Measurements from ENCODE around the gene ABR.
"Not testable (repeated sequence)": the region's sequence is repeated elsewhere in the genome, so short reads cannot be mapped to it uniquely, and the experiment has no call there.

ABR gene

DNA sequence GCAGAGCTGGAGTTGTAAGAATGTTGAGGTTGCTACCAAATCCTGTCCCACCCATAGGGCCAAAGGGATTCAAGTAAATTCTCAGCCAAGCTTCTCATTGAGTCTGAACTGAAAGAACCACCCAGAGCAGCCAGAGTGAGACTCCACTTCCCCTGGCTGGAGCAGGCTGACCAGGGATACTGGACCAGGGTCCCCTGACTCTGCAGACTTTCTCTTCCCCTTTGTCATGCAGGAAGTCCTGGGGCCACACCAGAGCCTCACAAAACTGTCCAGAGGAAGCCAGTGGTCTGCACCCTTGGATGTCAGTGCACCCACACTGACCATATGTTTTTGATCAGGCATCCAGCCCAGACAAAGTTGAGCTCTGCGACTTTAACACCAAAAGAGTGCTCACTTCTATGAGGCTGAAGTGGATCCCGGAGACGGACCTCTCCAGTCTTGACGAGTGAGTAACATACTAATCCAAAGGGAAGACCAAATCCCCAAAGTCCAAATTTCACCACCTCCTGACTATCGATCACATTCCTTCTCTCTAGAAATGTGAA lies 204.3 kb downstream of the ABR start:
- peak; percentile 77 for DNase-seq

DNA sequence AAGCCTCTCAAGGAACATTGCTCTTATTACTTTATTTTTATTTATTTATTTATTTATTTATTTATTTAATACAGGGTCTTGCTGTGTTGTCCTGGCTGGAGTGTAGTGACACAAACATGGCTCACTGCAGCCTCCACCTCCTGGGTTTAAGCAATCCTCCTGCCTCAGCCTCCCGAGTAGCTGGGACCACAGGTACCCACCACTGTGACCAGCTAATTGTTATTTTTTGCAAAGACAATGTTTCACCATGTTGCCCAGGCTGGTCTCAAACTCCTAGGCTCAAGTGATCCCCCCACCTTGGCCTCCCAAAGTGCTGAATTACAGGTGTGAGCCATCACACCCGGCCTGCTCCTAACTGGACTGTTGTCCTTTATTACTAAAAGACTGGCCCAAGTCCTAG lies 205.0 kb downstream of the ABR start:
- not testable (repeated sequence) for DNase-seq

DNA sequence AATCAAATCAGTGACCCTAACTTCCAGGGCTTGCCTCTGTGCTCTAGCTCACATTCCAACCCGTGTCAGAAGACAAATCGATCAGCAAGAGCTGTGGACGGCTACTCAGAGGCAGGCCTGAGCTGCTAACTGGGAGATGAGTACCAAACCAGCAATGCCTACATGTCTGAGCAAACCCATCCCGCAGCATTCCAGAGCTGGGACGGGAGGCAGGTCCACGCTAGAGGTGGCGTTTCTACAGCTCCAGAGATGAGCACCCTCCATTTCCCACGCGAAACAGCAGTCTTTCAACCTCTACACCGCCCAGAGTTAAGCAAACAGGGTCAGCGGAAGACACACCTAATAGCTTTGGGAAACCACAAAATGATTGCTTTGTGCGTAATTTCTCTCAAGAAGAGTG lies 206.7 kb downstream of the ABR start:
- DNase-seq: no peak

DNA sequence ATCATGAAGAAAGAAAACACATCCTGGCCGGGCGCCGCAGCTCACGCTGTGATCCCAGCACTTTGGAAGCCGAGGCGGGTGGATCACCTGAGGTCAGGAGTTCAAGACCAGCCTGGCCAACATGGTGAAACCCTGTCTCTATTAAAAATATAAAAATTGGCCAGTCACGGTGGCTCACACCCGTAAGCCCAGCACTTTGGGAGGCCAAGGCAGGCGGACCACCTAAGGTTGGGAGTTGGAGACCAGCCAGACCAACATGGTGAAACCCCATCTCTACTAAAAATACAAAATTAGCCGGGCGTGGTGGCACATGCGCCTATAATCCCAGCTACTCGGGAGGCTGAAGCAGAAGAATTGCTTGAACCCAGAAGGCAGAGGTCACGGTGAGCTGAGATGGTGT lies 207.9 kb downstream of the ABR start:
- not testable (repeated sequence) for DNase-seq

DNA sequence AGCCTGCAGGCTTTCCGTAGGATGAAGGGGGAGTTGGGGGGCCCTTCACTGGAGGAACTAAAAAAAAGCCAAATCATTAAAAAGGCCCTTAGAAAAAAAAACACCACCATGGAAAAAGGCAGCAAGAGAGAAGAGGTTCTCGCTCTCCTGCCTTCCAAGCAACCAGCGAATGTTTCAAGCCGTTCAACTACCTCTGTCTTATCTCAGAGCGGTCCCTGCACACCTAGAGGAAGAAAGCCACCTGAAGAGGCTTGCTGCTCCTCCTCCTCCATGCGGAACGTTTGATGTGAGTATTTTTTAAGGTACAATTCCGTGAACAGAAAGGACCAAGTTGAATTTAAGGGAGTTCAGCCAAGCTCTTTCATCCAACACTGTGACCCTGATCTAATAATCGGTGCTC lies 209.4 kb downstream of the ABR start:
- DNase-seq: no peak

DNA sequence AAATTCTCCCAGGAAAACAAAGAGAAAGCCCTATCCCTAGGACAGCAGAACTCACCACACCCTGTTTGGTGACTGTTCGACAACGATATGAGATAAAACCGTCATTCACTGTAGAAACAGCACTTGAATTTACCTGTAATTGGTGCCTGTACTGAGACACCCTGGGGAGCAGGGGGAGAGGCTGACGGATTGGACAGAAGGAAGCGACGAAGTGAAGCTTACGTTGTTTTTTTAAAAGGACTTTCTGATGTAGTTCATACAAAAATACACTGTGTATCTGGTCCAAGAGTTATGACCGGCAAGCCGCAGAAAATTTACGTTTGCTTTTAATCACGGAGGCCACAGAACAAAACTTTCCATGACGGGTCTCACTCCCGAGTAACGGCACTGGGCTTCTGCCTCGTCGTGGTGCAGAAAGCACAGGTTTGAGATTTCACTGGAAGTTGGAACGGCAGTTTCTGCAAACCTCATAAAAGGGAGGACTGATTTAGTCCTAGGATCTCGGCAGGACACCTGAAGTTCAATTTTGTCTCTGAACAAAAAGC lies 209.9 kb downstream of the ABR start:
- DNase-seq: peak; percentile 41

DNA sequence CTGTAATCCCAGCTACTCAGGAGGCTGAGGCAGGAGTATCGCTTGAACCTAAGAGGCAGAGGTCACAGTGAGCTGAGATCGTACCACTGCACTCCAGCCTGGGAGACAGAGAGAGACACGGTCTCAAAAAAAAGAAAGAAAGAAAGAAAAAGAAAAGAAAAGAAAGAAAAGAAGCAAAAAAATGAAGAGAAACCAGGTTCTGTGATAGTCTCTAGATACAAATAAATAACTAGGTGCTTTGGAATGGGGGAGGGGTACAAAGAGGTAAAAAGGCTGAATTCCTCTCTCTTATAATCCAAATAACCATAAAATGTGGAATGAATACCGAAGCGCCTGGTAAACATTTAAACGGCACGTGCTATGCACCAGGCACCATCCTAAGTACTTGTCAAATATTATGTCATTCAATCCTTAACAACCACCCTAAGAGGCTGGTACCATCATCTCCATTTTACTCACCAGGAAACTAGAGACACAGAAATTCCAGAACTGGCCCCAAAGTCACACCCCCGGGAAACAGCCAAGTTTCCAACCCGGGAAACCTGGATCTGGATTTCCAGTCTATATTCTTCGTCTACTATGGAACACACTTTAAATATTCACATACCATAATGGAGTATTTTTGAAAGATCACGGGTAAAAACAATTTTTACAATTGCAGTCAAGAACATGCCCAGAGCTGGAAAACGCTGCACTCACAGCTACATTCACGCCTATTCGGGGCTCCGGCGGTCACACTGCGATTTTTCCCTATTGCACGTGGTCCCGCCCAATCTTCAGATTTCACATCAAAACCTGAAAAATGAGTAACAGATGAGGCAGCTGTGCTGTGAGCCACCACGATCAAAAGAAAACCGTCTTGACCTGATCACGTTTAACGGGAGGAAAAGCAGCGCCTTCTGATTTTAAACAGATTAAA lies 210.7 kb downstream of the ABR start:
- peak; percentile 71 for DNase-seq

DNA sequence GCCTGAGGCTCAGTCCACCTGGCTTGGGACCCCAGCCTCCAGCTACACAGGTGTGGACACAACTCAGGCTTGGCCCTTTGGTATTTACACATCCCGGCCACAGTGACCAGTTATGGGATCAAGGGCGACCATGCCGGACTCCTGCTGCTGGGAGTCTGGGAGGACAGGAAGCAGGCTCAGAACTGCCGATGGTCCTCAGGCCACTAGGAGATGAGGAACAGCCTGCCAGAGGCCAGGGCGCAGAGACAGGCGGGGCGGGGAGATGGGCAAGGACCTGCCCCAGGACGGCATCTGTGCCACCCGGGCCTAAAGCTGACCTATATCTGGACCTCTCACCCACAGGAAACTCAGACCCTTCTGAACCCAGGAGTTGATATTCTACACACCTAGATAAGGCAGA lies 212.7 kb downstream of the ABR start:
- DNase-seq: no peak

DNA sequence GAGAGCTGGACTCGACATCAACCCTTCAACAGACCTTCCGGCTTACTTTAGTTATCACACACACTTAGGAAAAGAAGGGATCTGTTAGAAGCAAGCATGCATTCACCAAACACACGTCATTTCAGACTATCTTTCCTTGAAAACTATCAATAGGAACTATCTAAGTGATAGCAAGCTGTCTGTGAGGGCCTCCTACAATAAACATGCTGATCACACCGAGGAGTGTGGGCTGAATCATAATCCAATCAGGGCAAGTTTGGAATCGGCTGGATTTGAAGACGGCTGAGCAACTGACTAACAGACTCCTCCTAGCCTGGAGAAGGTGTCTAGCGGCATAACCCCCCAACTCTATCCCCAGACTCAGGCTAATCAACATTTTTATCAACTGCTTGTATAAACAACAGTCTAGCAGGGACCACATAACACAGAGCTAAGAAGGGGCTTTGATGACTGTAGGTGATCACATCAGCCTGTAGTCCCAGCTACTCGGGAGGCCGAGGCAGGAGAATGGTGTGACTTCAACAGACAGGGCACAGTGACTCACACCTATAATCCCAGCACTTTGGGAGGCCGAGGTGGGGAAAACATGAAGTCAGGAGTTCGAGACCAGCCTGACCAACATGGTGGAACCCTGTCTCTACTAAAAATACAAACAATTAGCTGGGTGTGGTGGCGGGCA lies 214.3 kb downstream of the ABR start:
- DNase-seq: peak; percentile 36

DNA sequence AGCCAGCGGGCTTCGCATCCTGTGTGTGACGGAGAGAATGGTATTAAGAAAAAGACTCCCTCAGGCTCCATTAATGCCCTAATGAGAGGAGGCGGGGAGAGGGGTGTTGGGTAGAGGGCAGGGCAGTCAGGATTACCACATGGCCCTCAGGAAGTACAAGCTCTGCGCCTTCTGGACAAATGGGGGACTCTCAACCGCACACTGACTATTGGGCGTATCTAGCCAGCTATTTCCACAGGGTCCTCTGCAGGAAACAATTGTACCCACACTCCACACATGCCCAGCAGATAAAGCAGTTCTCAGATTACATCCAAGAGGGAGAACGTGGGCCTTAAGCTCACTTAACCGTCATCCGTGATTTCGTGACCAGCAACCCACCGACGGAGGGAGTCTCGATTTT lies 214.9 kb downstream of the ABR start:
- no peak for DNase-seq

DNA sequence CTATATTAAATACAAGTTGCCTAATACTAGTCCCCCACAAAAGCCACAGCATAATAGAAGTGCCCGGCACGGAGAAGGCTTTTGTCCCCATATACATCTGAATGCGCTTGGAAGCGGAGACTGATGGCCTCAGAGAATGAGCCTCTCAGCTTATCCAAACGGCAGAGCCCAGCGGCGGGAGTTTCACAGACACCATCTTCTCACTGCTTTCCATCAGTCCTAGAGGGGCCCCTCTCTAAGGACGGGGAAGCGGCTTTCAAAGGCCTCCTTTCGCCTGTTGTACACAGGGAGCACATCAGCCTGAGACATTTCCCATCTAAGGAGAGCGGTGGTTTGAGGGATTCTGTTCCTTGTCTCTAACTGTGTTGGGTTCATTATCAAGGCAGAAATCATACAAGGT lies 217.1 kb downstream of the ABR start:
- DNase-seq: no peak

DNA sequence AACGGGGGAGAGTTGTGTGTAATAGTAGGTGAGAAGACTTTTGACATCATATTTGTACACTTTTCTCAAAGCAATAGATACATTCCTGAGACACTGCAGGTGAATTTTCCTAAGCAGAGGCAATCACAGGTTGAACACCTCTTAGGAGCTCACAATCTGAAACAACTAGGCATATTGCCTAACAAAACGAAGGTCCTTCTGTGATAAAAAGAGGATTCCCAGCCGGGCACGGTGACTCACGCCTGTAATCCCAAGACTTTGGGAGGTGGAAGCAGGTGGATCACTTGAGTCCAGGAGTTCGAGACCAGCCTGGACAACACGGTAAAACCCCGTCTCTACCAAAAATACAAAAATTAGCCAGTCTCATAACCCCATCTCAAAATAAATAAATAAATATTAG lies 217.6 kb downstream of the ABR start:
- no peak for DNase-seq

DNA sequence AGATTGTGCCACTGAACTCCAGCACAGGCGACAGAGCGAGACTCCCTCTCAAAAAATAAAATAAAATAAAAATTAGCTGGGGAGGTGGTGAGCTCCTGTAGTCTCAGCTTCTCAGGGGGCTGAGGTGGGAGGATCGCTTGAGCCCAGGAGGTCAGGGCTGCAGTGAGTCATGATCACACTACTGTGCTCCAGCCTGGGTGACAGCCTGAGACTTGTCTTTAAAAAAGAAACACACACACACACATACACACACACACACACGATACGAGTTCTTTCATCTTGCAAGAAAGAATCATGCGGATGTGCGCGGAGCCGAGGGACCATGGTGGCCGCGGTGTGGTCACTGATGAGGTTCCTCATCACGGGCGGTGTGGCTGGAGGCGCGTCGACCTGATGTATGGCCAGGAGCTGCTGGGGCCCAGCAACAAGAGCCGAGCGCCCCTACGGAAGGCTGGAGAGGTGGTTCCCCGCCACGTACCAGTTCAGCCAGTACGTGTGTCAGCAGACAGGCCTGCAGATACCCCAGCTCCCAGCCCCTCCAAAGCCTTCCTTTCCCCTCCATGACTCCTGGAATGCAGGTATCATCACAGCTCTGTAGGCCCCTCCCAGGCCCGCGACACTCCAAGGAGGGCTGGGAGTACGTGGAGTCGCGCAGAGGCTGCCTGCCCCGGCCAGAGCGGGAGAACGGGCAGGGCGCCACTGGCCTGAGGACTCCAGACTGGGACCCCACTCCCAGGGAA lies 220.9 kb downstream of the ABR start:
- no peak for DNase-seq

DNA sequence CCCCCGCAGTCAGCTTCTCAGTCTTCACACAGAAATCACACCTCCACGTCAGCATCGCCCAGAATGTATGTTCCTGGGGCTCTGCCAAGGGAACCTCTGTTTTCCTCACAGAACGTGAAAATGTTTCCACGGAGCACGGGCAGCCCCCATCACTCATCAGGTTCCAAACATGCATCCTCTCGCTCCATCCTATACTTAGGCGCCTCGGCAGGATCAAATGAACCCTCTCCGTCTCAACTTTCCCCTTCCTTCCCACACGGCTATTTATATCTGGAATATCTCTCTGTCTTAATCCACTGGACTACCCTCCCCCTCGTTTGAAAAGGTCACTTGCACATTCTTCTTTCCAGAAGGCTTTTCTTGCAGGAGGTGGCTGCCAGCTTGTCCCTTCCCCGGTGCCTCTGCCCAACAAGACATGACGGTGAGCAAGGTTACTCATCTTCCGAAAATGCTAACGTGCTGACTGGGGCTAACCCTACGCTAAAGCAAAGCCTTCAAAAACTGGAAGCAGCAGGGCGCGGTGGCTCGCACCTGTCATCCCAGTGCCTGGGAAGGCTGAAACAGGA lies 221.8 kb downstream of the ABR start:
- DNase-seq: no peak

DNA sequence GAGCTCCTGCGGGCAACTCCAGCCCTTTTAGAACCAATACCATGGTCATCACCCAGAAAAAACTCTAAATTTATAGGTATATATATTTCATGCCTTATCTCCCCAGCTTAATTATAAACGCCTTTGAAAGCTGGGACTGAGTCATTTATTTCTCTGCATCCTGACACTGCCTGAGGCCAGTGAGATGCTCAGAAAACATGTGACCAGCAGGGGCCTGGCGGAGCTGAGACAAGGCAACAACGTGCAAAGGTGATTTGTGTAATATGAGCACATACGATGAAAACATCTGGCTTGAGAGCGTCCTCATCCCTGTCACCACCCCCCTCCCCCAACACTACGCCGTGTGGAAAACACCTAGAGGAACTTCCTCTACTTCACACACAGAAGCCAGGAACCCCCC lies 222.9 kb downstream of the ABR start:
- peak; percentile 86 for DNase-seq

DNA sequence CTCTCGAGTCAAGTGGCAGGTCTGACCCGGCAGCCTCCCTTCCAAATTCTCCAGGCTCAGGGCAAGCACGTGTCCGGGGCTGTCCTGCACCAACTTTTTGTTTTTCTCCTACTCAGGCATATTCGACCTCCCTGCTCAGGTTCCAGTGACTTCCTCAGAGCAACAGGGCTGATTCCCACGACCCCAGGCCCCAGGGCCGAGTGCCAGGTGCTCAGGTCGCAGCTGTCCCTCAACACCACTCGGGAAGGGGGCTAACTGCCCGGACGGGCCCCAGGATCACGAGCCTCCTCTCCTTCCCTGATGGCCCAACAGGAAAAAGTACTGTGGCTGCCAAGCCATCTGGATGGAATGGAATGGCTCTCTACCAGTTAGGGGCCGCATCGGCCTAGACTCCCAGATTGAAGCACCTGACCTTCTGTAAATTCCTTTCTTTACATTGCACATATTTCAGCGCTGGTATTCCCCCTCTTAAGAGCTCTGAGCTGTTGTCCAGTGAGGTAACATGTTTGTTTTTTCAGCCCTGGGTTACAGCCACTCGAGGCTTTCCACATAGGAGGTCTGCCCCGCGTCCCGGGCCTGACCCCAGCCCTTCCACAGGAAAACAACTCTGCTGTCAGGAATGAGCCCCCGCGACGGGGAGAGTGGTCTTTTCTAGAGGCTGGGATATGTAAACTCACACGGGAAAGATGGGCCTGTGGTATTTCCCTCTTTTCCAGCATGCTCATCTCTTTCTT lies 225.2 kb downstream of the ABR start:
- DNase-seq: peak; percentile 50

DNA sequence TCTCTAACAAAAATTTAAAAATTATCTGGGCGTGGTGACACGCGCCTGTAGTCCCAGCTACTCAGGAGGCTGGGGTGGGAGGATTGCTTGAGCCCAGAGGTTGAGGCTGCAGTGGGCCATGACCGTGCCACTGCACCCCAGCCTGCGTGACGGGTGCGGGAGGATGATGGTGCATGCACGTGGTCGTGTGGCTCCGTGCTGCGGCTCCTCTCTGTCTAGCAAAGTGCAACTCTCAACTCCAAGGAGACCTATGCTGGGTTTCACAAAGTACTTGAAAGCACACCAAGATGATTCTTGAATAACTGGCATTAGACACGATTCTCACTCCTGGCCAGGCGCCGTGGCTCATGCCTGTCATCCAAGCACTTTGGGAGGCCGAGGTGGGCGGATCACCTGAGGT lies 226.0 kb downstream of the ABR start:
- DNase-seq: no peak

Measured in EL (cell line).